Left ventricle myocardium inferior (tissue), 1 donor: ENCODE data around the gene CELSR3. TPM values are rescaled to one million over a fixed set of nuclear protein-coding genes. Genes with fewer than 3 reads are reported as not detected.

Source experiments
- DNase-seq: peaks from one replicate; pipeline ENCODE4 v3.0.0-alpha.2; 2020
- H3K27ac ChIP-seq: fragments of 200-600 bp; replicated peaks from 2 replicates; pipeline ENCODE4 v1.8.0; 2021
- H3K27me3 ChIP-seq: fragments of 200-600 bp; 2 replicates; pipeline ENCODE4 v1.8.0; 2021; ENCODE audit warnings: low read depth
- H3K36me3 ChIP-seq: fragments of 200-600 bp; 2 replicates; pipeline ENCODE4 v1.8.0; 2021
- H3K4me1 ChIP-seq: fragments of 200-600 bp; 2 replicates; pipeline ENCODE4 v1.8.0; 2021
- H3K4me3 ChIP-seq: fragments of 200-600 bp; 2 replicates; pipeline ENCODE4 v1.8.0; 2021; ENCODE audit warnings: mild to moderate bottlenecking, moderate library complexity
- H3K9me3 ChIP-seq: fragments of 200-600 bp; replicated peaks from 2 replicates; pipeline ENCODE4 v1.8.0; 2021
- intact Hi-C: fragments of 100-400 bp; cut with micrococcal nuclease; formaldehyde crosslinking; loops from one replicate; pipeline ENCODE4 v1.11.0; 2022
- total RNA-seq: library from RNA; stranded (reverse); fragmentation: NEBNext Ultra II Directional; extraction: Animal tissue kit (Norgen Biotek cat#: 25700); gene quantifications from one replicate; pipeline ENCODE4 v1.2.1, GENCODE V29; 2021
- TF ChIP-seq, protein P1 (sequence below): fragments of 200-600 bp; IDR thresholded peaks from 2 replicates; pipeline ENCODE4 v1.8.0; 2021; ENCODE audit warnings: antibody characterized with exemption, mild to moderate bottlenecking, borderline replicate concordance
- donor health status: DM: no; HTN: yes; CAD: no; lungs with severe emphysema.

CELSR3 gene
- total RNA-seq, 1 donor from 2014 or later: 0.14 TPM

DNA sequence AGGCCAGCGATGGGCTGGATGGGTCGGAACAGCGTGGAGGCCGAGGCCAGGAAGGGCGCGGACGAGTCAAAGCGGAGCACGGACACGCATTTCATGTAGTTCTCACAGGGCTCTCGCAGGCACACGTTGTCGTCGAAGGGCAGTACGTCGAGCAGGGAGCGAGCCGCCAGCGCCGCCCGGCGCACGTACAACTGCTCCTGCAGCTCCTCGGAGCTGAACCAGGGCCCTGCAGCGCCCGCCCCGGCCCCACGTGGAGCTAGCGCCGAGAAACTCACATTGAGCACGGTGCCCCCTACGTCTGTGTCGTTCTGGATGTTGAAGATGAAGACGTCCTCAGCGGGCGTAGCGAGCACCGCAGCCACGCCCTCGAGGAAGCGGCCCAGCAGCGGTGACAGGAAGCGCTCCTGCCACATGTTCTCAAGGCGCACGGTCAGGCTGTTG, 5.8 kb downstream of the CELSR3 start:
- intact Hi-C loops: no loop called here
- H3K27me3 ChIP-seq: peaks cover 23% of the 10 kb centered on the region
- no peaks in the 10 kb centered on the region for H3K9me3 ChIP-seq
- H3K4me3 ChIP-seq: peak overlapping the region; percentile 78
- no peak for DNase-seq
- H3K27ac ChIP-seq: peak overlapping the region; percentile 85
- peaks cover 32% of the 10 kb centered on the region for H3K4me1 ChIP-seq
- no peaks in the 10 kb centered on the region for H3K36me3 ChIP-seq
- TF ChIP-seq, protein P1, sequence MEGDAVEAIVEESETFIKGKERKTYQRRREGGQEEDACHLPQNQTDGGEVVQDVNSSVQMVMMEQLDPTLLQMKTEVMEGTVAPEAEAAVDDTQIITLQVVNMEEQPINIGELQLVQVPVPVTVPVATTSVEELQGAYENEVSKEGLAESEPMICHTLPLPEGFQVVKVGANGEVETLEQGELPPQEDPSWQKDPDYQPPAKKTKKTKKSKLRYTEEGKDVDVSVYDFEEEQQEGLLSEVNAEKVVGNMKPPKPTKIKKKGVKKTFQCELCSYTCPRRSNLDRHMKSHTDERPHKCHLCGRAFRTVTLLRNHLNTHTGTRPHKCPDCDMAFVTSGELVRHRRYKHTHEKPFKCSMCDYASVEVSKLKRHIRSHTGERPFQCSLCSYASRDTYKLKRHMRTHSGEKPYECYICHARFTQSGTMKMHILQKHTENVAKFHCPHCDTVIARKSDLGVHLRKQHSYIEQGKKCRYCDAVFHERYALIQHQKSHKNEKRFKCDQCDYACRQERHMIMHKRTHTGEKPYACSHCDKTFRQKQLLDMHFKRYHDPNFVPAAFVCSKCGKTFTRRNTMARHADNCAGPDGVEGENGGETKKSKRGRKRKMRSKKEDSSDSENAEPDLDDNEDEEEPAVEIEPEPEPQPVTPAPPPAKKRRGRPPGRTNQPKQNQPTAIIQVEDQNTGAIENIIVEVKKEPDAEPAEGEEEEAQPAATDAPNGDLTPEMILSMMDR: no peak

DNA sequence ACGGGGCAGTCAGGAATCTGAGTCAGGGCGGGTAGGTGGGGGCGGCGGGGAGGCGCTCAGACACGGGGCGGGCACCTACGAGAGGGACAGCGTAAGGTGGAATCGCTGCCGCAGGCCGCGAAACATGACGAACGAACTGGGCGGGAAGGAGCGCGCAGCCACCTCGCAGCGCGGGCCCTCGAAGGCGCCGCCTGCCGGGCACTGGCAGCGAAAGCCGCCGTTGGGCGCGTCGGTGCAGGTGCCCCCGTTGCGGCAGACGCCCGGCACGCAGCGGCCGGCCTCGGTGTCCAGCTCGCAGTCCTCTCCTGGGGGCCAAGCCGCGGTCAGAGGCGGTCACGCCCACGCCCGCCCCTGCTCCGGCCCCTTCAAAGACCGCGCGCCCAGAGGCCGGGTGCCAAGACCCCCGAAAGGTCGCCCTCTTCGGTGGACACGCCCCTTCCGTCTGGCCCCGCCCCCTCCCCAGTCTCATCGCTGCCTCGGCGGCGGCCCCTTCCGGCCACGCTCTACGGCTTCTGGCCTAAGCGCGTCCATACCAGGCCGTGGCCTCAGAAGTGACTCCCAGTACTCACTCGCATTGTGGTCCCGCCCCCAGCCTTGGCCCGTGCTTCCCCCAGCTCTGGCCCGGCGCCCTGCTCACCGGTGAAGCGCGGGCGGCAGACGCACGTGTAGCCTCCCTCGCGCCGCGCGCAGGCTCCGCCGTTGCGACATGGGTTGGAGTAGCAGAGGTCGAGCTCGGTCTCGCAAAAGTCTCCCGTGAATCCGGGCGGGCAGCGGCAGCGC, 6.4 kb downstream of the CELSR3 start:
- TF ChIP-seq, protein P1: peak; percentile 76
- peaks cover 19% of the 10 kb centered on the region for H3K27me3 ChIP-seq

DNA sequence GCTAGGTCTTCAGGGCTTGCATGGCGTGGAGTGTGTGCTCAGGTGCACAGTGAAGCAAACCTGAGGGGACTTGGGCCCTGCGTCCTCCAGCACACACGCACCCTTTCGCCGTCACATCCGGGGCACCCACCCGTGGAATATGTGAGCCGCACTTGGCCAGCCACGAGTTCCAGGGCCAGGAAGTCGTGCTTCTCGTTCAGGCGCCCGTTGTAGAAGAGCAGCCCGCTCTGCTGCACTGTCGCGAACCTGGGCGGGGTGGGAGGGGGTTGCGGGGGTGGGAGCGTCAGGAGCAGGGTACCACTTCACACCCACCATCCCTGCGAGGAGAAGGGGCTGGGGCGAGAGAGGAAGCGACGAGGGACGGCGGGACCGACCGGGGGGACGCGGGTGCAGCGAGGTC, 7.1 kb downstream of the CELSR3 start:
- TF ChIP-seq, protein P1: no peak
- intact Hi-C loops: no loop called here
- Histone ChIP-seq H3K9me3 (no peaks in the 10 kb centered on the region), H3K36me3 (no peaks in the 10 kb centered on the region), H3K27me3 (peaks cover 13% of the 10 kb centered on the region), H3K27ac (peak overlapping the region; percentile 85), H3K4me3 (peak overlapping the region; percentile 78), H3K4me1 (peaks cover 20% of the 10 kb centered on the region)
- no peak for DNase-seq

More for the DNA sequence above, 6.4 kb downstream of the CELSR3 start:
- Histone ChIP-seq H3K9me3 (no peaks in the 10 kb centered on the region), H3K36me3 (no peaks in the 10 kb centered on the region), H3K4me1 (peaks cover 26% of the 10 kb centered on the region), H3K4me3 (peak overlapping the region; percentile 78), H3K27ac (peak overlapping the region; percentile 85)
- intact Hi-C loops: no loop called here
- peak; percentile 84 for DNase-seq

DNA sequence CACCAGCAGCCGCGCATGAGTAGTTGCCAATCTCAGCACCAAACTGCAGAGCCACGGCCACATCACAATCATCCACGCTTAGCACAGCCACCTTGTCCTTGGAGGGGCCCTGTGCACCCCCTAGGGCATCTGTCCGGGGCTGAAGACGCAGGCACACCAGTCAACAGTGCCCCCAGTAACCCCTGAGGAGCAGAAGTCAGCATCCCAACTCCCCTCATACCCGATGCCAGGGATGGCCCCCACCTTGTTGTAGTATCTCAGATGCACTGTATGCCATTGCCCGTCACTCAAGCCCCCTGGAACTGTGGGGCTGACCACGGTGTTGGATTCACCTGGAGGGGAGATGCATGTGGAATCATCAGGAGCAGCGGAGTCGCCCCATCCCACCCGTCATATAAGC, 7.6 kb downstream of the CELSR3 start:
- H3K36me3 ChIP-seq: no peaks in the 10 kb centered on the region
- no peak overlapping the region for H3K4me3 ChIP-seq
- H3K9me3 ChIP-seq: no peaks in the 10 kb centered on the region
- no peak overlapping the region for H3K27ac ChIP-seq
- intact Hi-C loops: no loop called here
- H3K4me1 ChIP-seq: peaks cover 19% of the 10 kb centered on the region
- DNase-seq: no peak
- TF ChIP-seq, protein P1: no peak
- peaks cover 7% of the 10 kb centered on the region for H3K27me3 ChIP-seq

DNA sequence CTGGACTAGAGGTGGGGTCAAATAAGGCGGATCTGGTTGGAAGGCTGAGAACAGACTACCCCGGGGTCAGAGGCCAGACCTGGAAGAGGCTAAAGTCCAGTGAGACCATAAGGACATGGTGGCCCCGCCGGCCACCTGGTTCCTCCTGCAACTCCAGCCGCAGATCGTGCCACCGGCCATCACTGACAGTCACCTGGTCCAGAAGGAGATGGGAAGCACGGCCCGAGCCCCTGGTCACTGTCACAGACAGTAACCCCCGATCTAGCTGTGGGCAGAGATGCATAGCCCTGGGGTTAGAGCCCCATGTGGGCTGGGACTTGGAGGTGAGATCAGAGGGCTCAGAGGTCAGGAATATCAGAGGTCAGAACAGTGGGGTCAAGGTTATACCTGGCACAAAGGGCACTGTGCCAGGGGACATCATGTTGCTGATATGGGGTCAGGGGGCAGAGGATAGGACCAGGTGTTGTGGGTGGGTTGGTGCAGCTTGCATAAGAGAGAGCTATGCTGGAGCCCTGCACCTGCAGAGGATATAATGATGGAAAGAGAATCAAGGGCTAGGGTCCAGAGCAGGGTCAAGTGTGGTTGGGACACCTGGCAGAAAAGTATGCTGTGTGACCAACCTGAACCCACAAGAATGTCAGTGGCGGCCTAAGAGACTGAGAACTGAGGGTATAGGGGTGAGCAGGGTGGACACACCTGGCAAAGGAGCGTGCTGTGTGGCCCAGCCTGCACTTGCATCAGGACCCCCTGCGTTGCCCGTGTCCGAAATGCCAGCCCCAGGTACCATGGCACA, 9.6 kb downstream of the CELSR3 start:
- no peaks in the 10 kb centered on the region for H3K9me3 ChIP-seq
- H3K36me3 ChIP-seq: no peaks in the 10 kb centered on the region
- intact Hi-C loops: no loop called here
- no peak for DNase-seq
- H3K27ac ChIP-seq: no peak overlapping the region
- TF ChIP-seq, protein P1: no peak
- H3K4me3 ChIP-seq: no peak overlapping the region
- H3K4me1 ChIP-seq: peaks cover 19% of the 10 kb centered on the region
- H3K27me3 ChIP-seq: no peaks in the 10 kb centered on the region
